Measurements from ENCODE around the gene NRXN2. TPM values are rescaled to one million over a fixed set of nuclear protein-coding genes. Genes with fewer than 3 reads are reported as not detected.

The NRXN2 gene
- total and polyA plus RNA-seq, 7 donors, result 0.44 to 5.2 (median 1.9) TPM

GRCh38 chr11:64585150-64585549 lies 137.8 kb downstream of the NRXN2 start:
- H3K4me3 ChIP-seq, result no peak overlapping the region
- intact Hi-C loops (cut with DNase I), result no loop called here
- DNase-seq, result peak in 1 of 2 donors; percentile 3
- no peaks in the 10 kb centered on the region for H3K4me1 ChIP-seq
- no peak for TF ChIP-seq CTCF (IDR thresholded peaks at IDR 0.05)
- H3K36me3 ChIP-seq (ENCODE audit: insufficient read depth in 1 of 2, low read depth in 1 of 2), result no peaks in the 10 kb centered on the region
- no peak overlapping the region for H3K27ac ChIP-seq
- no peak for ATAC-seq
- WGBS, 3 donors, result 69 to 72% (median 72%) methylated on average over 8 of the region's 8 CpGs
- H3K9me3 ChIP-seq, result peaks cover 17% of the 10 kb centered on the region
- peaks cover 0 to 12% (median 4%) of the 10 kb centered on the region in 3 donors for H3K27me3 ChIP-seq (ENCODE audit: insufficient read depth in 3 of 3, low read length in 2 of 3)

GRCh38 chr11:64583296-64584262 lies 139.4 kb downstream of the NRXN2 start:
- no peak for TF ChIP-seq CTCF (IDR thresholded peaks at IDR 0.05)
- 78 to 82% (median 79%) methylated on average over 28 of the region's 28 CpGs for WGBS, 3 donors
- Histone ChIP-seq H3K27ac (no peak overlapping the region), H3K4me1 (no peaks in the 10 kb centered on the region), H3K36me3 (ENCODE audit: insufficient read depth in 1 of 2, low read depth in 1 of 2) (no peaks in the 10 kb centered on the region), H3K9me3 (peaks cover 6% of the 10 kb centered on the region), H3K27me3 (ENCODE audit: insufficient read depth in 3 of 3, low read length in 2 of 3) (peaks cover 0 to 7% (median 0%) of the 10 kb centered on the region in 3 donors), H3K4me3 (no peak overlapping the region)
- ATAC-seq, result peak; percentile 60 to 90 (median 74)
- intact Hi-C loops (cut with DNase I), result no loop called here
- DNase-seq, result peak in 1 of 2 donors; percentile 51

- H3K4me3 ChIP-seq, result no peak overlapping the region
- intact Hi-C loops (cut with DNase I), result no loop called here
- 88 to 95% (median 92%) methylated on average over 15 of the region's 15 CpGs for WGBS, 3 donors
- DNase-seq (peak in 1 of 2 donors; percentile 20), ATAC-seq (no peak)
- H3K36me3 ChIP-seq (ENCODE audit: insufficient read depth in 1 of 2, low read depth in 1 of 2), result no peaks in the 10 kb centered on the region
- H3K4me1 ChIP-seq, result no peaks in the 10 kb centered on the region
- H3K9me3 ChIP-seq, result peaks cover under 1% of the 10 kb centered on the region
- no peak overlapping the region for H3K27ac ChIP-seq
- H3K27me3 ChIP-seq (ENCODE audit: insufficient read depth in 3 of 3, low read length in 2 of 3), result peaks cover 0 to 7% (median 0%) of the 10 kb centered on the region in 3 donors
- no peak for TF ChIP-seq CTCF (IDR thresholded peaks at IDR 0.05)
These were observed 140.1 kb downstream of the NRXN2 start for GRCh38 chr11:64582885-64583284.

GRCh38 chr11:64581057-64581523 lies 141.9 kb downstream of the NRXN2 start:
- no peak overlapping the region for H3K4me3 ChIP-seq
- H3K9me3 ChIP-seq, result no peaks in the 10 kb centered on the region
- no peak overlapping the region for H3K27ac ChIP-seq
- intact Hi-C loops (cut with DNase I), result no loop called here
- 83 to 93% (median 90%) methylated on average over 16 to 17 of the region's 17 CpGs for WGBS, 3 donors
- H3K27me3 ChIP-seq (ENCODE audit: insufficient read depth in 3 of 3, low read length in 2 of 3), result no peaks in the 10 kb centered on the region
- H3K36me3 ChIP-seq (ENCODE audit: insufficient read depth in 1 of 2, low read depth in 1 of 2), result no peaks in the 10 kb centered on the region
- ATAC-seq (no peak), DNase-seq (peak in 1 of 2 donors; percentile 42)
- TF ChIP-seq CTCF (IDR thresholded peaks at IDR 0.05), result no peak
- no peaks in the 10 kb centered on the region for H3K4me1 ChIP-seq
